Measurements from ENCODE around the gene CAVIN1.

The CAVIN1 gene

GRCh38 chr17:42408061-42408460 is 15.0 kb downstream of the CAVIN1 start:
- TF ChIP-seq CTCF (IDR thresholded peaks at IDR 0.05; ENCODE audit: control insufficient read depth, extremely low read depth, insufficient read depth): no peak
- no peak for DNase-seq (ENCODE audit: low read depth)
- no peak overlapping the region for H3K4me3 ChIP-seq (ENCODE audit: low read depth, low read length)

- TF ChIP-seq CTCF (IDR thresholded peaks at IDR 0.05; ENCODE audit: control insufficient read depth, extremely low read depth, insufficient read depth): no peak
- DNase-seq (ENCODE audit: low read depth): peak; percentile 85
- no peak overlapping the region for H3K4me3 ChIP-seq (ENCODE audit: low read depth, low read length)
Observed at GRCh38 chr17:42407289-42407836, 15.7 kb downstream of the CAVIN1 start.

GRCh38 chr17:42406615-42407288 is 16.3 kb downstream of the CAVIN1 start:
- H3K4me3 ChIP-seq (ENCODE audit: low read depth, low read length): no peak overlapping the region
- no peak for TF ChIP-seq CTCF (IDR thresholded peaks at IDR 0.05; ENCODE audit: control insufficient read depth, extremely low read depth, insufficient read depth)
- no peak for DNase-seq (ENCODE audit: low read depth)

GRCh38 chr17:42405963-42406495 is 17.0 kb downstream of the CAVIN1 start:
- TF ChIP-seq CTCF (IDR thresholded peaks at IDR 0.05; ENCODE audit: control insufficient read depth, extremely low read depth, insufficient read depth): peak; percentile 91
- H3K4me3 ChIP-seq (ENCODE audit: low read depth, low read length): no peak overlapping the region
- no peak for DNase-seq (ENCODE audit: low read depth)

- no peak overlapping the region for H3K4me3 ChIP-seq (ENCODE audit: low read depth, low read length)
- DNase-seq (ENCODE audit: low read depth): no peak
- TF ChIP-seq CTCF (IDR thresholded peaks at IDR 0.05; ENCODE audit: control insufficient read depth, extremely low read depth, insufficient read depth): no peak
Observed at GRCh38 chr17:42405076-42405475, 18.0 kb downstream of the CAVIN1 start.

- H3K4me3 ChIP-seq (ENCODE audit: low read depth, low read length): no peak overlapping the region
- no peak for TF ChIP-seq CTCF (IDR thresholded peaks at IDR 0.05; ENCODE audit: control insufficient read depth, extremely low read depth, insufficient read depth)
- DNase-seq (ENCODE audit: low read depth): no peak
Observed at GRCh38 chr17:42404326-42405055, 18.6 kb downstream of the CAVIN1 start.
